HG02943 (cell line): Measurements from ENCODE around the gene EHD2.
"Not testable (repeated sequence)": the region's sequence is repeated elsewhere in the genome, so short reads cannot be mapped to it uniquely, and the experiment has no call there.

ENCODE experiments used
- ATAC-seq: cut with Tn5 transposase; IDR thresholded peaks from one replicate; pipeline ENCODE4 v1.9.1; 2021; ENCODE audit warnings: mild to moderate bottlenecking, low read depth, moderate library complexity; ENCODE audit not compliant: unreplicated experiment

The EHD2 gene

GRCh38 chr19:47711652-47712242, 1.5 kb upstream of the EHD2 start:
- ATAC-seq, result no peak

- ATAC-seq, result no peak
Measured at GRCh38 chr19:47714339-47714738, 1.1 kb downstream of the EHD2 start.

GRCh38 chr19:47714855-47715254, 1.6 kb downstream of the EHD2 start:
- ATAC-seq, result not testable (repeated sequence)

- ATAC-seq, result no peak
Measured at GRCh38 chr19:47716270-47716937, 3.2 kb downstream of the EHD2 start.

GRCh38 chr19:47718415-47719046, 5.3 kb downstream of the EHD2 start:
- not testable (repeated sequence) for ATAC-seq

- no peak for ATAC-seq
Measured at GRCh38 chr19:47719047-47719859, 6.0 kb downstream of the EHD2 start.

- ATAC-seq, result no peak
Measured at GRCh38 chr19:47720669-47721422, 7.6 kb downstream of the EHD2 start.

- ATAC-seq, result no peak
Measured at GRCh38 chr19:47723581-47723940, 10.3 kb downstream of the EHD2 start.

- ATAC-seq, result no peak
Measured at GRCh38 chr19:47725759-47726401, 12.7 kb downstream of the EHD2 start.

- ATAC-seq, result no peak
Measured at GRCh38 chr19:47726467-47726866, 13.2 kb downstream of the EHD2 start.

GRCh38 chr19:47728295-47728694, 15.1 kb downstream of the EHD2 start:
- ATAC-seq, result not testable (repeated sequence)

- no peak for ATAC-seq
Measured at GRCh38 chr19:47729468-47729798, 16.2 kb downstream of the EHD2 start.

- ATAC-seq, result no peak
Measured at GRCh38 chr19:47729799-47730520, 16.7 kb downstream of the EHD2 start.

- ATAC-seq, result no peak
Measured at GRCh38 chr19:47730521-47730889, 17.3 kb downstream of the EHD2 start.

- no peak for ATAC-seq
Measured at GRCh38 chr19:47730910-47731309, 17.7 kb downstream of the EHD2 start.

- ATAC-seq, result no peak
Measured at GRCh38 chr19:47735131-47735530, 21.9 kb downstream of the EHD2 start.

- ATAC-seq, result no peak
Measured at GRCh38 chr19:47740866-47741519, 27.8 kb downstream of the EHD2 start.

GRCh38 chr19:47741544-47742140, 28.4 kb downstream of the EHD2 start:
- no peak for ATAC-seq

GRCh38 chr19:47742634-47743033, 29.4 kb downstream of the EHD2 start:
- ATAC-seq, result no peak
